HG03439 (cell line): ENCODE data around the gene RABL6.
A peak's percentile ranks its signal among the peaks of the same experiment; 100 is the strongest.
"Not testable (repeated sequence)": the region's sequence is repeated elsewhere in the genome, so short reads cannot be mapped to it uniquely, and the experiment has no call there.

ENCODE experiments used
- ATAC-seq: cut with Tn5 transposase; IDR thresholded peaks from one replicate; pipeline ENCODE4 v1.9.1; 2021; ENCODE audit warnings: mild to moderate bottlenecking, moderate library complexity; ENCODE audit not compliant: unreplicated experiment

Gene RABL6

GRCh38 chr9:136807281-136808074 lies at the start of gene RABL6:
Gene RABL6 (plus strand): TSS chr9:136807948. CDS start chr9:136808197, 249 bp downstream.
- peak; percentile 63 for ATAC-seq

- ATAC-seq, result no peak
These were observed 48.7 kb upstream of the RABL6 start for GRCh38 chr9:136759001-136759400.

GRCh38 chr9:136759436-136760325 lies 48.1 kb upstream of the RABL6 start:
- ATAC-seq, result no peak

DNA sequence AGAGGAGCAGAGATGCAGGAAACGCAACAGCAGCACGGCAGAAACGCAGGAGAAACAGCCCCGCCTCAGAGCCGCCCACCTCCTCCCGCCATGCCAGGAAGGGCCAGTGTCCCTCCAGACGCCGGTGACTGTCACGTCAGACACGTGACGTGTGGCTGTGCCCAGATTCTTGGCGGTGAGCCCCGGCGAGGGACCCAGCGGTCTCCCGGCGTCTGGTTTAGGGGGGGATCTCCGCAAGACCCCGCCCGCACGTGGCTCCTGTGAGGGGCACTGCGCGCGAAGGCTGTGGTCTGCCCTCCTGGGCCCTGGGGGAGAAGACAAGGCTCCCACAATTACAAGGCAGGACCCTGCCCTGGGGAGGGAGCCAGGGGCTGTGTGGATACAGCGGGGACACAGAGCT lies 47.3 kb upstream of the RABL6 start:
- no peak for ATAC-seq

DNA sequence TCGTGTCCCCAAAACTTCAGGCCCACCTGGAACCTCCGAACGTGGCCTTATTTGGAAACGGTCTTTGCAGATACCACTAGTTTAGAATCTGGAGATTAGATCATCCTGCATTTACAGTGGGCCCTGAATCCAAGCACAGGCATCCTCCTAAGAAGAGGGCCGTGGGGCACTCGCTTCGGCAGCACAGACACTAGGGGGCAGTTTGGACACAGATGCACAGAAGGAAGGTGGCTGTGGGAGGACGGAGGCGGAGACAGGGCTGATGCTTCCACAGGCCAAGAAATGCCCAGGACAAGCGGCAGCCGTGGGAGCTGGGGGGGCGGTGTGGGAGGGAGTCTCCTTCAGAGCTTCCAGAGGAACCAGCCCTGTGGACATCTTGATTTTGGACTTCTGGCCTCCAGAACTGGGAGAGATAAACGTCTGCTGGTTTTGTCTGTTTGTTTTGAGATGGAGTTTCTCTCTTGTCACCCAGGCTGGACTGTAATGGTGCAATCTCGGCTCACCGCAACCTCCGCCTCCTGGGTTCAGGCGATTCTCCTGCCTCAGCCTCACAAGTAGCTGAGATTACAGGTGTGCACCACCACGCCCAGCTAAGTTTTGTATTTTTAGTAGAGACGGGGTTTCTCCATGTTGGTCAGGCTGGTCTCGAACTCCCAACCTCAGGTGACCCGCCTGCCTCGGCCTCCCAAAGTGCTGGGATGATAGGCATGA lies 46.8 kb upstream of the RABL6 start:
- ATAC-seq, result not testable (repeated sequence)

DNA sequence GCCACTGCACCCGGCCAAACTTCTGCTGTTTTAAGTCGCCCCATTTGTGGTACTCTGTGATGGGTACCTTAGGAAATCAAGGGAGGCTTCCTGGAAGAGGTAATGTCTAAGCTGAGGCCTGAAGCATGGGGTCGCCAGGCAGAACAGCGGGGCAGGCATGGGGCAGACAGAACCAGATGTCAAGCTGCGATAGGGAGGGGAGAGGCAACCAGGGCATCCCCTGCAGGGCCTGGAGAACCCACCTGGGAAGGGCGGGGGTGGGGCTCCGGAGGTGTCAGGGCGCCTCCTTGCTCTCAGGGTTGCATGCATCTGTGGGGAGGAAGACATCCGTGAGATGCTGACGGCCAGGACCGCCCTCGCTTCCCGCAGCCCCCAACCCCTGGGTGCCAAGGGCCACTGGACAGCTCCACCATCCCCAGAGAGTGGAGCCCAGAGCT lies 46.2 kb upstream of the RABL6 start:
- ATAC-seq, result no peak

GRCh38 chr9:136762221-136762691 lies 45.5 kb upstream of the RABL6 start:
- ATAC-seq, result no peak

- no peak for ATAC-seq
These were observed 44.7 kb upstream of the RABL6 start for GRCh38 chr9:136762915-136763648.

DNA sequence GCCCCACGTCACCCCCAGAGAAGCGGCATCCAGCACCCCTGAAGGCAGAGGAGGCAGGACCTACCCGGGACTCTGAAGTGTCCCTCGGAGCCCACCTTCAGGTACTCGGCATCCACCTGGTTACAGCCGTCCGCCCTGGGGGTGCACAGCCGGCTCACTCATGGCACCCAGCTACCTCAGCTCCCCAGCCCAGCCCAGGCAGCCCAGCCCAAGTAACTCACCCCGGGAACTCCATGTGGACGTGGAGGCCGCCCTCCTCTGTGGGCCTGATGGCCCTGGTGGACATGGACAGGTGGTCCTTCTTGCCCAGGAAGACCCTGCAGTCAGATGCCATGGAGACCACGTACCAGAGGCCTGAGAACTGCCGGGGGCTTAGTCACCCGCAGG lies 44.1 kb upstream of the RABL6 start:
- no peak for ATAC-seq

- no peak for ATAC-seq
These were observed 43.4 kb upstream of the RABL6 start, which contains the start of gene LCN15 for GRCh38 chr9:136764301-136764891. Gene LCN15 (minus strand): TSS chr9:136764518. CDS start chr9:136764488, 30 bp downstream.

DNA sequence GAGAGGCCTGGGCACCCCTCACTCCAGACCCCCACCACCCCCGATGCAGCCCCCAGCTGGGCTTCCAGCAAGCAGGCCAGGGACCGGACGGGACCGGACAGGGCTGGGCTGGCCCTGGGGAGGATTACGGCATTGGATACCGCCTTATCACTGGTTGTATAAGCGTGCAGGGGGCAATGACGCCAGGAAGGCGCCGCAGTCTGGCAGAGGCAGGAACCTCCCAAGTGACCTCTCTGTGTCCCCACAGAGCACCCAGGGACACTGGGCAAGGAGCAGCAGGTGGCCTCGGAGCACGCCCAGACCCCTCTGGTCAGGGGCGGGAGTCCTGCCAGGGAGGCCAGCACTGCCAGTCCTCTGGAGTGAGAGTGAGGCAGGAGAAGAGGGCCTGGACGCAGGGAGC lies 42.7 kb upstream of the RABL6 start:
- no peak for ATAC-seq

GRCh38 chr9:136765745-136766409 lies 41.9 kb upstream of the RABL6 start:
- ATAC-seq, result not testable (repeated sequence)

DNA sequence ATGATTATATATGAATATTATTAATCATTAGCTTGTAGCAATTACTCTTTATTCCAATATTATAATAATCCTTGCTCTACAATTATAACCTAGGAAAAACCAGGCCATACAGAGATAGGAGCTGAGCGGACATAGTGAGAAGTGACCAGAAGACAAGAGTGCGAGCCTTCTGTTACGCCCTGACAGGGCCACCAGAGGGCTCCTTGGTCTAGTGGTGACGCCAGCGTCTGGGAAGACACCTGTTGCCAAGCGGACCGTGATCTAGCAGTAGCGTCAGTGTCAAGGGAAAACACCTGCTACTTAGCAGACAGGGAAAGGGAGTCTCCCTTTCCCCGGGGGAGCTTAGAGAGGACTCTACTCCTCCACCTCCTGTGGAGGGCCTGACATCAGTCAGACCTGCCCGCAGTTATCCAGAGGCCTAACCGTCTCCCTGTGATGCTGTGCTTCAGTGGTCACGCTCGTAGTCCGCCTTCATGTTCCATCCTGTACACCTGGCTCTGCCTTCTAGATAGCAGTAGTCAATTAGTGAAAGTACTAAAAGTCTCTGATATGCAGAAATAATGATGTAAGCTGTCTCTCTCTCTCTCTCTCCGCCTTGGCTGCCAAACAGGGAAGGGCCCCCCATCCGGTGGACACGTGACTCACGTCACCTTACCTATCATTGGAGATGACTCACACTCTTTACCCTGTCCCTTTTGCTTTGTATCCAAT lies 41.2 kb upstream of the RABL6 start:
- not testable (repeated sequence) for ATAC-seq

DNA sequence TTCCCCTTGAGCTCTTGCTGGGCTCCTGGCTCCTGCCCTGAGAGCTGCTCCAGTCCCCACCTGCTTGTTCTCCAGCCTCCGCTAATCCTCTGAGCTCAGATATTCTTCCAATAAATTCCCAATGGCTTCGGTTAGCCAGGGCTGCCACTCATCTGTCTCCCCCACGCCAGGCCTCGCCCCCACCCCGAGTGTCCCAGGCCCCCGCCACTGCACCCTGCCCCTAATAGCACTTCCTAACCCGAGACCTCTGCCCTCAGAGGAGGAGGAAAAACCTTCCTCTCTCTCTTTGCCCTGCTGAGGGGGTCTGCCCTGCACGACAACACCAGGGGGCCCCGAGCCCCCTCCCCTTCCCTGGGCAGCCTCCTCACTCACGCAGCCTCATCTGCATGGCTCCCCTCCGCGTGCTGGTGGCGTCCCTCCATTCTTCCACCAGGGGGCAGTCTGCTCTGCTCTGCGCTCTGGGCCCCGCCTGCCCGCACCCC lies 38.0 kb upstream of the RABL6 start:
- no peak for ATAC-seq

GRCh38 chr9:136771907-136772415 lies 35.8 kb upstream of the RABL6 start:
- ATAC-seq, result no peak

- ATAC-seq, result no peak
These were observed 34.2 kb upstream of the RABL6 start for GRCh38 chr9:136773386-136774044.

DNA sequence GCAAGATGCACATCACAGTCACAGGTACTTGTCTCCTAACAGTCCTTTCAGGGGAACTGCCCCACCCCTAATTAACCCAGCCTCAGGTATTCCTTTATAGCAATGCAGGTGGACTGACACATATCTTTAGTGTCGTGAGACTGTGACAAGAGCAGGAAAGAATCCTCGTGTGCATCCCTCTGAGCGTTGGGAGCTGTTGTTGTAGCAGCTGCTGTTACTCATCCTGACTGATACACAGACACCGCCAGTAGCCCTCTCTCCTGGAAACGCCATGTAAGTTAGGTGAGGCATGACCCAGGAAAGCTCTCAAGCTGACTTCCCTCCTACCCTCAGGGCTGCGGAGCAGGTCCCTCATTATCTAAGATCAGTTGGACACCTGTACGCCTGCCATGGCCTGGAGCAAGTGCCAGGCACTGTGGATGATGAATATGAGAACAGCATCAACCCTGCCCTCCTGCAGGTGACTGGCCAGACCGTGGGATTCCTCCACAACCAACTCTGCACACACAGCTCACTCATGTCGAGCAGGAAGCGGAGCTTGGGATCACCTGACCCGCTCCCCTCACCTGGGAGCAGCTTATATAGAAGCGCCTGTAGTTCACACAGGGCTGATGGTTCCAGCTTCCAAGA lies 33.2 kb upstream of the RABL6 start:
- no peak for ATAC-seq
